Ishikawa (cell line): ENCODE data around the gene MRPL24.

Experiments used
- EP300 ChIP-seq: IDR thresholded peaks from 2 replicates; pipeline ENCODE4 v1.6.1; 2012; ENCODE audit warnings: borderline replicate concordance
- NFIC ChIP-seq: IDR thresholded peaks from 2 replicates; pipeline ENCODE4 v1.6.1; 2012
- RAD21 ChIP-seq: IDR thresholded peaks from 2 replicates; pipeline ENCODE4 v1.6.1; 2012; ENCODE audit warnings: low read depth
- TAF1 ChIP-seq: IDR thresholded peaks from 2 replicates; pipeline ENCODE4 v1.6.1; 2012; ENCODE audit warnings: low read depth, mild to moderate bottlenecking
- ZBTB7A ChIP-seq: IDR thresholded peaks from 2 replicates; pipeline ENCODE4 v1.6.1; 2012; ENCODE audit warnings: low read depth

DNA sequence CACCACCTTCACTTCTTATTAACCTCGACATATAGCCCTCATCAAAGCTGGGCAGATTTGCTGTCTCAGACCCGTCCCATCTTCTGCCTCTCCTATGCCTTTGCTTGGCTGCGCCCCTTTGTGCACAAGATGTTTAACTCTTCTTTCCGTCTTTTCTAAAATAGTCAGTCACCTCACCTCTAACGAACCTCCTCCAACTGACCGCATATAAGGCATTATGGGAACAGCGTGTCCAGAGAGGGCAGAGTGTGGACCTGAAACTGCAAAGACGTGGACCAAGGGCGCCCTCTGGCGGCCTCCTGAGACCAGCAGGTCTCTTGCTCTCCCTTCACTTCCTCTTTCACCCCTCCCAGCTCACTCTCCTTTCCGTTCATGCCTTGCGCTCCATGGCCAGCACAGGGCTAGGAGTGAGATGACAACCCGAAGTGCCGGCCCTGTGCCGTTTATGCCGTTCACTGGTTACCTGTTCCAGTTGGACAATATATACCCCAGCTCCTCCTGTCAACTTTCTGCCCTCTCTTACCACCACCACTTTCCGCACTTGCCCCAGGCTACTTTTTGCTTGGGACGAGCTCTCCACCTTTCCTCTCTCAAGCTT is 15.1 kb downstream of the MRPL24 start:
- TF ChIP-seq NFIC (no peak), RAD21 (peak; percentile 84), EP300 (no peak), ZBTB7A (no peak), TAF1 (no peak)
